ENCODE results near the gene SNRPD3.
"Not testable (repeated sequence)": the region's sequence is repeated elsewhere in the genome, so short reads cannot be mapped to it uniquely, and the experiment has no call there.

GRCh38 chr22:24614794-24615193, 59.0 kb downstream of the SNRPD3 start:
- TF ChIP-seq CTCF, POLR2A (IDR thresholded peaks at IDR 0.05): not testable (repeated sequence)
